Neutrophil (primary cell): Measurements from ENCODE around the gene YEATS4.

ENCODE experiments used
- H3K27ac ChIP-seq: fragments of 200-600 bp; sonication (generic); 2 replicates; pipeline ENCODE4 v1.5.1; 2016; ENCODE audit warnings: mild to moderate bottlenecking, moderate library complexity
- H3K27me3 ChIP-seq: fragments of 200-600 bp; sonication (generic); 2 replicates; pipeline ENCODE4 v1.6.0; 2016; ENCODE audit warnings: mild to moderate bottlenecking
- H3K36me3 ChIP-seq: fragments of 200-600 bp; sonication (generic); 2 replicates; pipeline ENCODE4 v1.5.1; 2017
- H3K4me1 ChIP-seq, 2 experiments: fragments of 200-600 bp in 1 of 2; sonication (generic) in 1 of 2; 1 replicate in 1 of 2; 2 replicates in 1 of 2; pipeline versions ENCODE4 v1.5.1 to v1.6.1; 2013 to 2016; ENCODE audit warnings: low read depth in 1 of 2, low read length in 1 of 2, mild to moderate bottlenecking in 1 of 2, moderate library complexity in 1 of 2; ENCODE audit not compliant: control insufficient read depth in 1 of 2, insufficient read depth in 1 of 2
- H3K4me3 ChIP-seq, 2 experiments: fragments of 200-600 bp in 1 of 2; sonication (generic) in 1 of 2; 1 replicate in 1 of 2; 2 replicates in 1 of 2; pipeline ENCODE4 v1.5.1; 2013 to 2016; ENCODE audit warnings: low read depth in 1 of 2, low read length in 1 of 2, mild to moderate bottlenecking in 1 of 2, moderate library complexity in 1 of 2
- H3K9me3 ChIP-seq: fragments of 200-600 bp; sonication (generic); 2 replicates; pipeline ENCODE4 v1.5.1; 2016
- TF ChIP-seq, protein P1 (sequence below): fragments of 200-600 bp; sonication (generic); IDR thresholded peaks from 2 replicates; pipeline ENCODE4 v1.5.1; 2016; ENCODE audit warnings: antibody characterized with exemption

Gene YEATS4

DNA sequence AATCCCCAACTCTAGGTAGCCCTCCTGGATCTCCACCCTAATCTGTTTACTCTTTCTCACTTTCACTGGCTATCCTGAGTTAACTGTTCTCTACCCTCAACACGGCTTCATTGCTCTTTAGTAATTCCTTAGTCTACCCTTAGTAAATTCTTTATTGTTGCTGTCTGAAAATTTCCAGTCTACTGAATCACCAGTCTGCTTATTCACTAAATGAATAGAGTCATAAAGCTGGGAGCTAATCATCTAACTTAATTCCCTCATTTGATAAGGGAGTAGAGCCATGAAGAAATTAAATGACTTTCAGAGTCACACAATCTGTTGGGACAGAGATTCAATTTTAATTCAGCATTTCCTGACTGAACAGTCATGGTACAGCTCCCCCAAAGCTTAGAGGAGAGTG lies 36.5 kb downstream of the YEATS4 start:
- H3K36me3 ChIP-seq: peaks cover 7% of the 10 kb centered on the region
- H3K9me3 ChIP-seq: peaks cover 6% of the 10 kb centered on the region
- TF ChIP-seq, protein P1, sequence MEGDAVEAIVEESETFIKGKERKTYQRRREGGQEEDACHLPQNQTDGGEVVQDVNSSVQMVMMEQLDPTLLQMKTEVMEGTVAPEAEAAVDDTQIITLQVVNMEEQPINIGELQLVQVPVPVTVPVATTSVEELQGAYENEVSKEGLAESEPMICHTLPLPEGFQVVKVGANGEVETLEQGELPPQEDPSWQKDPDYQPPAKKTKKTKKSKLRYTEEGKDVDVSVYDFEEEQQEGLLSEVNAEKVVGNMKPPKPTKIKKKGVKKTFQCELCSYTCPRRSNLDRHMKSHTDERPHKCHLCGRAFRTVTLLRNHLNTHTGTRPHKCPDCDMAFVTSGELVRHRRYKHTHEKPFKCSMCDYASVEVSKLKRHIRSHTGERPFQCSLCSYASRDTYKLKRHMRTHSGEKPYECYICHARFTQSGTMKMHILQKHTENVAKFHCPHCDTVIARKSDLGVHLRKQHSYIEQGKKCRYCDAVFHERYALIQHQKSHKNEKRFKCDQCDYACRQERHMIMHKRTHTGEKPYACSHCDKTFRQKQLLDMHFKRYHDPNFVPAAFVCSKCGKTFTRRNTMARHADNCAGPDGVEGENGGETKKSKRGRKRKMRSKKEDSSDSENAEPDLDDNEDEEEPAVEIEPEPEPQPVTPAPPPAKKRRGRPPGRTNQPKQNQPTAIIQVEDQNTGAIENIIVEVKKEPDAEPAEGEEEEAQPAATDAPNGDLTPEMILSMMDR: no peak
- no peak overlapping the region for H3K4me3 ChIP-seq
- no peaks in the 10 kb centered on the region for H3K27me3 ChIP-seq
- no peaks in the 10 kb centered on the region for H3K4me1 ChIP-seq
- no peak overlapping the region for H3K27ac ChIP-seq

DNA sequence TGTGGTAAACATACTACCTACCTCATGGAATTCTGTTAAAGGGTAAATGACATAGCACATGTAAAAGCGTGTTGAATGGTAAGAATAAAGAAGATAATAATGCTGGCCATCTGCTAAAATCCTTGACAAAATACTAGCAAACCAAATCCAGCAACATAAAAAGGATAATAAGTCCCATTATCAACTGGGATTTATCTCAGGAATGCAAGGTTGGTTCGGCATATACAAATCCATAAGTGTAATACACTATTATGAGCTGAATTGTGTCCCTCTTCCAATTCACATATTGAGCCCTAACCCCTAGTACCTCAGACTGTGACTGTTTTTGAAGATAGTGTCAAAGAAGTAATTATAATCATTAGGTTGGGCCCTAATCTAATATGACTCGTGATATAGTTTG lies 37.4 kb downstream of the YEATS4 start:
- TF ChIP-seq, protein P1: no peak
- Histone ChIP-seq H3K36me3 (no peaks in the 10 kb centered on the region), H3K4me3 (no peak overlapping the region), H3K4me1 (no peaks in the 10 kb centered on the region), H3K27ac (no peak overlapping the region), H3K27me3 (no peaks in the 10 kb centered on the region), H3K9me3 (peaks cover 6% of the 10 kb centered on the region)

DNA sequence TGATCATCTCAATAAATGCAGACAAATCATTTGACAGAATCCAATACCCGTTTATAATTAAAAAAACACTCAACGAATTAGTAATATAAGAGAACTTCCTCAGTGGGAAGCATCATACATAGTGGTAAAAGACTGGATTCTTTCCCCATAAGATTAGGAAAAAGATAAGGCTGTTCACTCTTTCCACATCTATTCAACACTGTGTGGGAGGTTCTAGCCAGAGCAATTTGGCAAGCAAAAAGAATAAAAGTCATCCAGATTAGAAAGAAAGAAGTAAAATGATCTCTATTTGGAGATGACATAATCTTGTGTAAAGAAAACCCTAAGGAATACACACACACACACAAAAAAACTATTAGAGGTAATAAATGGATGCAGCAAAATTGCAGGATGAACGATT lies 38.4 kb downstream of the YEATS4 start:
- TF ChIP-seq, protein P1: no peak
- no peaks in the 10 kb centered on the region for H3K27me3 ChIP-seq
- H3K9me3 ChIP-seq: peaks cover 6% of the 10 kb centered on the region
- H3K36me3 ChIP-seq: no peaks in the 10 kb centered on the region
- H3K27ac ChIP-seq: no peak overlapping the region
- peaks cover under 1 to 3% of the 10 kb centered on the region in 2 experiments for H3K4me1 ChIP-seq
- H3K4me3 ChIP-seq: no peak overlapping the region

DNA sequence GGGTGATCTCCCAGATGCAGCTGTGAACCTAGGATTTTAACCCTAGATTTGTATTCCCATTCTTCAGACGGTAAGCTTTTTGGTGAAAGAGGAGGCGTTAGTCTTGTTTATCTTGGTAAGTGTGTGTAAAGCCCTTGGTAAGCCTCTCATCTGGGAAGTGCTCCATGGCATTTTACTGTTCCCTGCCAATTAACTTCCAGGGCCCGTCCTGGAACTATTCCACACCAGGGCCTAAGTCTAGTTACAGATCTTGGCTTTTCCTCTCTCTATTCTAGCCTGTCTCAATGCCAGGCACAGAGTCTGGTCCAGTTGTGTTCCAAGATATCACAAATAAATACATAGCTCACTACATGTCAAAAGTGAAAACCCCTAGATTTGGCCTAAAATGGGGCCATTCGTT lies 42.4 kb downstream of the YEATS4 start:
- Histone ChIP-seq H3K4me1 (peaks cover 15 to 17% of the 10 kb centered on the region in 2 experiments), H3K4me3 (no peak overlapping the region), H3K36me3 (no peaks in the 10 kb centered on the region), H3K27me3 (no peaks in the 10 kb centered on the region), H3K27ac (no peak overlapping the region), H3K9me3 (peaks cover 2% of the 10 kb centered on the region)
- TF ChIP-seq, protein P1: no peak

GRCh38 chr12:69404851-69405565 lies 45.5 kb downstream of the YEATS4 start:
- Histone ChIP-seq H3K9me3 (no peaks in the 10 kb centered on the region), H3K4me3 (no peak overlapping the region), H3K27me3 (no peaks in the 10 kb centered on the region), H3K36me3 (no peaks in the 10 kb centered on the region), H3K27ac (no peak overlapping the region), H3K4me1 (peaks cover 15 to 17% of the 10 kb centered on the region in 2 experiments)
- TF ChIP-seq, protein P1: no peak

- H3K36me3 ChIP-seq: no peaks in the 10 kb centered on the region
- H3K4me3 ChIP-seq: no peak overlapping the region
- H3K4me1 ChIP-seq: peaks cover 15 to 17% of the 10 kb centered on the region in 2 experiments
- no peak overlapping the region for H3K27ac ChIP-seq
- no peaks in the 10 kb centered on the region for H3K27me3 ChIP-seq
- TF ChIP-seq, protein P1: no peak
- no peaks in the 10 kb centered on the region for H3K9me3 ChIP-seq
Observed at GRCh38 chr12:69405566-69405865, 46.0 kb downstream of the YEATS4 start.
